ENCODE results near the gene CLUH. TPM values are rescaled to one million over a fixed set of nuclear protein-coding genes. Genes with fewer than 3 reads are reported as not detected.

The CLUH gene
- total and polyA plus RNA-seq, 2 experiments from 2014 or later, result 45.5 to 50.2 TPM

- Histone ChIP-seq H3K79me2 (no peaks in the 10 kb centered on the region), H4K20me1 (ENCODE audit: insufficient read depth, poor library complexity, severe bottlenecking) (no peaks in the 10 kb centered on the region), H2AFZ (no peak overlapping the region), H3K9me3 (ENCODE audit: low read depth) (no peaks in the 10 kb centered on the region), H3K4me3 (no peak overlapping the region), H3K27me3 (no peaks in the 10 kb centered on the region), H3K36me3 (replicated peaks; ENCODE audit: insufficient read depth, low read depth) (no peaks in the 10 kb centered on the region), H3K4me1 (ENCODE audit: insufficient read depth) (no peaks in the 10 kb centered on the region), H3K9me2 (replicated peaks; ENCODE audit: insufficient read depth) (no peaks in the 10 kb centered on the region), H3K27ac (no peak overlapping the region), H3K4me2 (no peak overlapping the region)
- WGBS (ENCODE audit: low lambda C conversion rate, missing lambda C conversion rate), result 77% methylated on average over 3 of the region's 3 CpGs
- no peak for TF ChIP-seq CTCF (IDR thresholded peaks at IDR 0.05; ENCODE audit: poor library complexity)
- TF ChIP-seq EZH2 (IDR thresholded peaks at IDR 0.05; ENCODE audit: borderline replicate concordance), result no peak
- TF ChIP-seq EZH2phosphoT487 (IDR thresholded peaks at IDR 0.05; ENCODE audit: low read depth, severe bottlenecking, unreplicated experiment), result no peak
- DNase-seq (ENCODE audit: low spot score), result no peak
These were observed 25.4 kb upstream of the CLUH start for GRCh38 chr17:2736956-2737355.

- 79% methylated on average over 5 of the region's 5 CpGs for WGBS (ENCODE audit: low lambda C conversion rate, missing lambda C conversion rate)
- no peak overlapping the region for H3K4me3 ChIP-seq
- H3K27me3 ChIP-seq, result no peaks in the 10 kb centered on the region
- no peaks in the 10 kb centered on the region for H3K9me2 ChIP-seq (replicated peaks; ENCODE audit: insufficient read depth)
- H3K27ac ChIP-seq, result no peak overlapping the region
- no peaks in the 10 kb centered on the region for H3K9me3 ChIP-seq (ENCODE audit: low read depth)
- no peak overlapping the region for H3K4me2 ChIP-seq
- no peaks in the 10 kb centered on the region for H4K20me1 ChIP-seq (ENCODE audit: insufficient read depth, poor library complexity, severe bottlenecking)
- TF ChIP-seq EZH2phosphoT487 (IDR thresholded peaks at IDR 0.05; ENCODE audit: low read depth, severe bottlenecking, unreplicated experiment), result no peak
- TF ChIP-seq EZH2 (IDR thresholded peaks at IDR 0.05; ENCODE audit: borderline replicate concordance), result no peak
- TF ChIP-seq CTCF (IDR thresholded peaks at IDR 0.05; ENCODE audit: poor library complexity), result no peak
- no peak for DNase-seq (ENCODE audit: low spot score)
- no peaks in the 10 kb centered on the region for H3K4me1 ChIP-seq (ENCODE audit: insufficient read depth)
- H3K79me2 ChIP-seq, result no peaks in the 10 kb centered on the region
- H3K36me3 ChIP-seq (replicated peaks; ENCODE audit: insufficient read depth, low read depth), result no peaks in the 10 kb centered on the region
- H2AFZ ChIP-seq, result no peak overlapping the region
These were observed 24.3 kb upstream of the CLUH start for GRCh38 chr17:2735896-2736295.

- Histone ChIP-seq H3K36me3 (replicated peaks; ENCODE audit: insufficient read depth, low read depth) (no peaks in the 10 kb centered on the region), H3K79me2 (no peaks in the 10 kb centered on the region), H2AFZ (no peak overlapping the region), H3K9me3 (ENCODE audit: low read depth) (no peaks in the 10 kb centered on the region), H3K27ac (no peak overlapping the region), H3K4me2 (no peak overlapping the region), H3K27me3 (no peaks in the 10 kb centered on the region), H3K4me3 (no peak overlapping the region), H4K20me1 (ENCODE audit: insufficient read depth, poor library complexity, severe bottlenecking) (no peaks in the 10 kb centered on the region), H3K9me2 (replicated peaks; ENCODE audit: insufficient read depth) (no peaks in the 10 kb centered on the region), H3K4me1 (ENCODE audit: insufficient read depth) (no peaks in the 10 kb centered on the region)
- DNase-seq (ENCODE audit: low spot score), result no peak
- WGBS (ENCODE audit: low lambda C conversion rate, missing lambda C conversion rate), result 87% methylated on average over 10 of the region's 10 CpGs
- no peak for TF ChIP-seq EZH2 (IDR thresholded peaks at IDR 0.05; ENCODE audit: borderline replicate concordance)
- TF ChIP-seq EZH2phosphoT487 (IDR thresholded peaks at IDR 0.05; ENCODE audit: low read depth, severe bottlenecking, unreplicated experiment), result no peak
- no peak for TF ChIP-seq CTCF (IDR thresholded peaks at IDR 0.05; ENCODE audit: poor library complexity)
These were observed 23.4 kb upstream of the CLUH start for GRCh38 chr17:2734939-2735338.

- WGBS (ENCODE audit: low lambda C conversion rate, missing lambda C conversion rate), result 89% methylated on average over 10 of the region's 10 CpGs
- TF ChIP-seq EZH2phosphoT487 (IDR thresholded peaks at IDR 0.05; ENCODE audit: low read depth, severe bottlenecking, unreplicated experiment) (no peak), EZH2 (IDR thresholded peaks at IDR 0.05; ENCODE audit: borderline replicate concordance) (no peak), CTCF (IDR thresholded peaks at IDR 0.05; ENCODE audit: poor library complexity) (no peak)
- H3K4me1 ChIP-seq (ENCODE audit: insufficient read depth), result no peaks in the 10 kb centered on the region
- H3K27me3 ChIP-seq, result no peaks in the 10 kb centered on the region
- DNase-seq (ENCODE audit: low spot score), result no peak
- no peaks in the 10 kb centered on the region for H3K36me3 ChIP-seq (replicated peaks; ENCODE audit: insufficient read depth, low read depth)
- no peaks in the 10 kb centered on the region for H3K79me2 ChIP-seq
- H3K4me3 ChIP-seq, result no peak overlapping the region
- no peaks in the 10 kb centered on the region for H4K20me1 ChIP-seq (ENCODE audit: insufficient read depth, poor library complexity, severe bottlenecking)
- no peaks in the 10 kb centered on the region for H3K9me3 ChIP-seq (ENCODE audit: low read depth)
- no peaks in the 10 kb centered on the region for H3K9me2 ChIP-seq (replicated peaks; ENCODE audit: insufficient read depth)
- H3K27ac ChIP-seq, result no peak overlapping the region
- no peak overlapping the region for H3K4me2 ChIP-seq
- H2AFZ ChIP-seq, result no peak overlapping the region
These were observed 20.2 kb upstream of the CLUH start for GRCh38 chr17:2731807-2732206.
